IPS-18a (cell line): ENCODE measurements around the gene WNT11.

Source experiments
- H3K27ac ChIP-seq: one replicate; pipeline ENCODE4 v1.5.1; 2013; ENCODE audit warnings: low read length
- H3K27me3 ChIP-seq: one replicate; pipeline ENCODE4 v1.6.1; 2013; ENCODE audit warnings: mild to moderate bottlenecking, low read length; ENCODE audit not compliant: control insufficient read depth, insufficient read depth
- H3K36me3 ChIP-seq: one replicate; pipeline ENCODE4 v1.6.1; 2013; ENCODE audit warnings: low read depth, low read length; ENCODE audit not compliant: control insufficient read depth
- H3K4me1 ChIP-seq: one replicate; pipeline ENCODE4 v1.6.1; 2013; ENCODE audit warnings: low read depth, low read length; ENCODE audit not compliant: control insufficient read depth
- H3K4me3 ChIP-seq: one replicate; pipeline ENCODE4 v1.5.1; 2013; ENCODE audit warnings: low read length
- H3K9ac ChIP-seq: one replicate; pipeline ENCODE4 v1.6.1; 2013; ENCODE audit warnings: mild to moderate bottlenecking, low read length, moderate library complexity
- H3K9me3 ChIP-seq: one replicate; pipeline ENCODE4 v1.6.1; 2013; ENCODE audit warnings: low read depth, low read length; ENCODE audit not compliant: control insufficient read depth

WNT11 gene

DNA sequence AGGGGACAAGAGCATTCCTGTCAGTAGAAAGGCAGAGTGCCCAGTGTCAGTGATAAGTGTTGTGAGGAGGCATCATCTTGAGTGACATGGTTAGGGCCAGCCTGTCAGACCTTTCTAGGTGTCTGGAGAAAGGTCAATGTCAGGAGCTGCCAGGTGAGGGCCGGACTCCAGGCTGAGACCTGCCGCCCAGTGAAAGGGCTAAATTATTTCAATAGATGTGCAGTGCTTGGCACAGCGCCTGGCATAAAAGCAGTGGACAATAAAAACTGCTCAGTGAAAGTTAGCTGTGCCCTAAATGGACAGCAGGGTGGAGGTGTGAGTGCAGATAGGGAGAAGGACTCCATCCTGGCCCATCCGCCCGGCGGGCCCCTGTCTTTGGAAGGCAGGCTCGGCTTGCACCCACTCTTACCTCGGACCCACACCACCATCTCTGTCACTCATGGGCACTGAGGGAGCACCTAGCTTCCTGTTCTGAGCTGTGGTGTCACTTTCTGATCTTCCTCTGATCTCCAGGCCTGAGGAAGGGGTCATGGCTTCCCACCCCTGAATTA is 23.5 kb upstream of the WNT11 start:
- Histone ChIP-seq H3K27me3 (peaks cover 15% of the 10 kb centered on the region), H3K4me1 (peaks cover 4% of the 10 kb centered on the region), H3K9me3 (no peaks in the 10 kb centered on the region), H3K27ac (no peak overlapping the region), H3K4me3 (no peak overlapping the region), H3K36me3 (no peaks in the 10 kb centered on the region), H3K9ac (no peak overlapping the region)

DNA sequence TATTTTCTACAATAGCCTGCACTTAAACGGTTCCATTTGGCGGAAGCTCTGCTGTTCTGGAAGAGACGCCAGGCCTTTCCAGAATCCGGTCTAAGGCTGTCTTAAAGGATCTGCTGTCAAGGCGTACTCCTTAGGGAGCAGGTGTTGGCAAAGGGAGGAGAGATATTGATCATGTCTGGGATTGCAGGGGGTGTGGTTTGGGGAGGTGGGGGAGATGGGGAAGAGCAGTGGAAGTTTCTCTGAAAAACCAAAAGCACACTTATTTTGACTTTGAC is 22.5 kb upstream of the WNT11 start:
- no peaks in the 10 kb centered on the region for H3K4me1 ChIP-seq
- H3K36me3 ChIP-seq, result no peaks in the 10 kb centered on the region
- no peak overlapping the region for H3K4me3 ChIP-seq
- H3K27me3 ChIP-seq, result peaks cover 5% of the 10 kb centered on the region
- H3K27ac ChIP-seq, result no peak overlapping the region
- H3K9ac ChIP-seq, result no peak overlapping the region
- H3K9me3 ChIP-seq, result no peaks in the 10 kb centered on the region

DNA sequence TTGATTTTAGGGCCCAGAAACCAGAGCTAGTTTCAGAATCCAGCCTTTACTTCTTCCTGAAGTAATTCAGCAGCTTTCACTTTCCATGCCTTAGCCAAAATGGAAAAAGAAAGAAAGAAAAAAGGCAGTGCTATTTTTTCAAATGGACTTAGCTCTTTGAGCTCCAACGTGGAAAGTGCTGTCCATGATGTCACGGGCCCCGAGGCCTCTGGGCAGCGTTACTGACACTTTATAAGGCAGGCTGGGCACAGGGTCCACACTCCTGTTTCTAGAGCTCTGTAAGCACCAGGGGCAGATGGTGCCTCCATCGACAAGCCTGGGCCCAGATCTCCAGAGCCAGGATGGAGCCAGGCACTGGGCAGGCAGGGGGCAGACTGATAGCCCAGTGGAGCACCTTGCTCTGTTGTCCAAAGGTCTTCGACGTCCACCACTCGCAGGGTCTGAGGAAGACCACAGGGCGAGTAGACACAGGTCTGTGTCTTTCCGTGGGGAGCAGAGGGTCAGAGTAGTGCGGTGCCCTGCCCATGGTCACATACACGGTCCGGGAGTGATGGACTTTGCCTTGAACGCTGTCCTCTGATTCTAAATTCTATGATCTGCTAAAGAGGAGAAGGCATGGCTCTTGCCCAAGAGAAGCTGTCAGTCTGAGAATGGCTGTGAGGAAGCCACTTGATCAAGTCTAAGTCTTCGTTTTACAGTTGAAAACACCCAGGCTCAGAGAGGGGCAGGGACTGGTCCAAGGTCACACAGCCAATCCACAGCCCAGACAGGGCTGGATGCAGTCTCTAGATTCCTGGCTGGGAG is 22.0 kb upstream of the WNT11 start:
- H3K36me3 ChIP-seq, result no peaks in the 10 kb centered on the region
- no peaks in the 10 kb centered on the region for H3K27me3 ChIP-seq
- H3K4me1 ChIP-seq, result no peaks in the 10 kb centered on the region
- H3K9ac ChIP-seq, result no peak overlapping the region
- no peaks in the 10 kb centered on the region for H3K9me3 ChIP-seq
- H3K27ac ChIP-seq, result no peak overlapping the region
- no peak overlapping the region for H3K4me3 ChIP-seq

DNA sequence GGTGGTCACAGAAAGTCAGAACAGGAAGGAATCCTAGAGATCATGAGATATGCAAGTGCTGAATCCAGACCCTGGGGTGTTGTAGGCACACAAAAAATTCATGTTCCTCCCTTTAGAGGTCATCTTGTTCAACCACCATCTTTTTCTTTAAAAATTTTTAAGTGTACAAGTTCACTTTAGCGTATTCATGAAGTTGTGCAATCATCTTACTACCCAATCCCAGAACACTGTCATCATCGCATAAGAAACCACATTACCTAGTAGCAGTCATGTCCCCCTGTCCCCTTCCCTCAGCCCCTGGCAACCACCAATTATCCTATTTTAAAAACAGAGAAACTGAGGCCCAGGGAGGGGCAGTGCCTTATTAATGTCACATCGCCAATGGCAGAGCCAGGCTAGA is 20.3 kb upstream of the WNT11 start:
- H3K36me3 ChIP-seq, result no peaks in the 10 kb centered on the region
- no peak overlapping the region for H3K27ac ChIP-seq
- H3K27me3 ChIP-seq, result no peaks in the 10 kb centered on the region
- H3K9me3 ChIP-seq, result no peaks in the 10 kb centered on the region
- no peak overlapping the region for H3K9ac ChIP-seq
- no peak overlapping the region for H3K4me3 ChIP-seq
- H3K4me1 ChIP-seq, result no peaks in the 10 kb centered on the region

GRCh38 chr11:76225122-76225611 is 18.9 kb upstream of the WNT11 start:
- Histone ChIP-seq H3K27me3 (no peaks in the 10 kb centered on the region), H3K4me1 (no peaks in the 10 kb centered on the region), H3K9me3 (no peaks in the 10 kb centered on the region), H3K27ac (no peak overlapping the region), H3K4me3 (no peak overlapping the region), H3K36me3 (no peaks in the 10 kb centered on the region), H3K9ac (no peak overlapping the region)

- Histone ChIP-seq H3K27me3 (no peaks in the 10 kb centered on the region), H3K9ac (no peak overlapping the region), H3K4me3 (no peak overlapping the region), H3K27ac (no peak overlapping the region), H3K4me1 (no peaks in the 10 kb centered on the region), H3K9me3 (no peaks in the 10 kb centered on the region), H3K36me3 (no peaks in the 10 kb centered on the region)
These were observed 18.3 kb upstream of the WNT11 start for GRCh38 chr11:76224461-76225121.

DNA sequence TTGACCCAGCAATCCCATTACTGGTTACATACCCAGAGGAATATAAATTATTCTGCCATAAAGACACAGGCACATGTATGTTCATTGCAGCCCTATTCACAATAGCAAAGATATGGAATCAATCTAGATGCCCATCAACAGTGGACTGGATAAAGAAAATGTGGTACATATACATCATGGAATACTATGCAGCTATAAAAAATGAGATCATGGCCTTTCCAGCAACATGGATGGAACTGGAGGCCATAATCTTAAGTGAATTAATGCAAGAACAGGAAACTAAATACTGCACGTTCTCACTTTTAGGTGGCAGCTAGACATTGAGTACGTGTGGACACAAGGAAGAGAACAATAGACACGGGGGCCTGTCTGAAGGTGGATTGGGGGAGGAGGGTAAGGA is 15.1 kb upstream of the WNT11 start:
- Histone ChIP-seq H3K36me3 (no peaks in the 10 kb centered on the region), H3K9me3 (no peaks in the 10 kb centered on the region), H3K4me1 (no peaks in the 10 kb centered on the region), H3K27ac (no peak overlapping the region), H3K4me3 (no peak overlapping the region), H3K27me3 (no peaks in the 10 kb centered on the region), H3K9ac (no peak overlapping the region)

DNA sequence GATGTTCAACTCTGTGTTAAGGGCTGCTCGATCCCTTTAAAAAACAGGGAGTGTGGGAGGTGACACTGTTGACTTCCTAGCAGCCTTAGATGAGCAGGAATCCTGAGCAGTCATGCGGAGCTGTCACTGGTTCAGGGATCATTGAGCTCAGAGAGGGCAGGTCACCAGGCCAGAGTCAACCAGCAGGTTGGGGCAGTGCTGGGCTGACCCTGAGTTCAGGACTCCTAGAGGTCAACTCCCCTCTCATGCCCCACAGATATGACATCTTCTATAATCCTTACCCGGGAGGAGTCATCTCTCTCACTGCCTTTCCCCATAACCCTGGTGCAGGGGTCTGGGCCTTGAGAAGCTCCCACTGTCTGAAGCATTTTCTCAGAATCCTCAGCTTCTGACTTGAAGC is 12.9 kb upstream of the WNT11 start:
- H3K27ac ChIP-seq, result no peak overlapping the region
- no peak overlapping the region for H3K4me3 ChIP-seq
- H3K27me3 ChIP-seq, result no peaks in the 10 kb centered on the region
- H3K36me3 ChIP-seq, result no peaks in the 10 kb centered on the region
- H3K4me1 ChIP-seq, result no peaks in the 10 kb centered on the region
- no peaks in the 10 kb centered on the region for H3K9me3 ChIP-seq
- H3K9ac ChIP-seq, result no peak overlapping the region

- H3K9ac ChIP-seq, result no peak overlapping the region
- H3K27me3 ChIP-seq, result no peaks in the 10 kb centered on the region
- H3K9me3 ChIP-seq, result no peaks in the 10 kb centered on the region
- no peak overlapping the region for H3K27ac ChIP-seq
- no peaks in the 10 kb centered on the region for H3K4me1 ChIP-seq
- no peak overlapping the region for H3K4me3 ChIP-seq
- H3K36me3 ChIP-seq, result no peaks in the 10 kb centered on the region
These were observed 12.3 kb upstream of the WNT11 start for GRCh38 chr11:76218449-76219178.

- H3K9me3 ChIP-seq, result no peaks in the 10 kb centered on the region
These were observed 11.4 kb upstream of the WNT11 start for GRCh38 chr11:76217653-76218160.

GRCh38 chr11:76216536-76217325 is 10.4 kb upstream of the WNT11 start:
- no peak overlapping the region for H3K27ac ChIP-seq
- no peaks in the 10 kb centered on the region for H3K36me3 ChIP-seq
- H3K4me1 ChIP-seq, result no peaks in the 10 kb centered on the region
- no peaks in the 10 kb centered on the region for H3K9me3 ChIP-seq
- peaks cover 18% of the 10 kb centered on the region for H3K27me3 ChIP-seq
- no peak overlapping the region for H3K9ac ChIP-seq
- no peak overlapping the region for H3K4me3 ChIP-seq

More at GRCh38 chr11:76217653-76218160, 11.4 kb upstream of the WNT11 start:
- H3K4me3 ChIP-seq, result no peak overlapping the region
- peaks cover 8% of the 10 kb centered on the region for H3K27me3 ChIP-seq
- no peaks in the 10 kb centered on the region for H3K36me3 ChIP-seq
- no peak overlapping the region for H3K9ac ChIP-seq
- no peaks in the 10 kb centered on the region for H3K4me1 ChIP-seq
- H3K27ac ChIP-seq, result no peak overlapping the region
